ENCODE measurements around the gene MAML2. TPM values are rescaled to one million over a fixed set of nuclear protein-coding genes. Genes with fewer than 3 reads are reported as not detected.

Gene MAML2
- total and polyA plus RNA-seq, 8 donors = 1.3 to 22.8 (median 12.1) TPM

DNA sequence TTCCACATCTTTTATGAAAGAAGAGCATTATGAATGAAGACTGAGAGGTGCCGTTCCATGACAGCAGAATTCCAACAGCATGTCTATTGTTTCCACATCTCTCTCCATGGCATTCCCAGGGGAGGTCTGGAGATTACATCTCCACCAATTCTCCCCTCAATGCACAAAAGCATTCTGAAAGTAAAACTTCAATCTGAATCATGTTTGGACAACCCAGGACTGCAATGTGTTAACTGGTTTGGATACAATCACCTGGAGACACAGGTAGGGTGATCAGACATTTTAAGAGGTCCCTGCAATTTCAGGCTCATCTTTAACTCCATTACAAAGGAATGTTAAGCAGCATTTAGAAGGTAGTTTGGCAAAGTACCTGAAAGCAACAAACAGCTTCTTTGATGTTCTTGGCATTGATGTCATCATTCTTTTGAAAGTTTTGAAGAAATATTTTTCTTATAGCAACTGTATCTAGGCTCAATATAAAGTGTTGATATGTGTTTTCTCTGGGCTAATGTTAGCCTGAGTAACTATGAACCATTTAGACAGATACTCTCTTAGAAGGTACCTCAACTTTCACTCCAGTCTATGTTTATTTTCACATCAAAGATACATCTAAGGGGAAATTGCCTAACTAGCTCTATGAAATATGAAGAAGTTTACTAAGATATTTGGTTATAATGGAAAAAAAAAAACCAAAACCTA is 237.6 kb downstream of the MAML2 start:
- no peak for TF ChIP-seq POLR2AphosphoS5 (IDR thresholded peaks at IDR 0.05)
- TF ChIP-seq CTCF (IDR thresholded peaks at IDR 0.05) = no peak
- TF ChIP-seq EP300 (IDR thresholded peaks at IDR 0.05) = no peak
- TF ChIP-seq POLR2A (IDR thresholded peaks at IDR 0.05) = no peak
- no peaks in the 10 kb centered on the region for H3K27me3 ChIP-seq
- 71 to 91% (median 75%) methylated on average over 1 of the region's 1 CpG for WGBS, 5 donors
- no peaks in the 10 kb centered on the region for H3K9me3 ChIP-seq
- no peak for DNase-seq
- H3K27ac ChIP-seq = no peak overlapping the region
- H3K36me3 ChIP-seq = no peaks in the 10 kb centered on the region
- intact Hi-C loops (cut with DNase I; ENCODE audit: low total_unique reads) = no loop called here
- no peak overlapping the region for H3K4me3 ChIP-seq
- peaks cover 0 to 16% (median 7%) of the 10 kb centered on the region in 4 donors for H3K4me1 ChIP-seq

DNA sequence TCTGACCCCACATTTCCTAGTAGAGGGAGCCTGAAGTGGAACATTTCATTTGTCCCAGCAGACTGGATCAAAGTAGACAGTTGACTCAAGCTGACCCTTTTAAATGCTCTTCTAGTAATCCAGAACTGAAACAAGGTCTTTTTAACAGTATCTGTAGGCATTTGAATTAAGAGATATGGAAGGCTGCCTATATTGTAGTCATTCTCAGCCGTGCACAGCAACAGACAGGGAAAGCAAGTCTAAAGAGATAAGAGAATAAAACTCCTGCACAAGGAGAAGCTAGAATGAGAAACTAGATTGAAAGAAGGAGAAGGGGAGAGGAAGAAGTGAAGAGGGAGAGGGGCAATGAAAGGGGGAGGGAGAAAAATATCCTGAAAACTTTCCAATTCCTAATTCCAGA is 238.5 kb downstream of the MAML2 start:
- no peak for TF ChIP-seq POLR2AphosphoS5 (IDR thresholded peaks at IDR 0.05)
- no peak for TF ChIP-seq EP300 (IDR thresholded peaks at IDR 0.05)
- TF ChIP-seq POLR2A (IDR thresholded peaks at IDR 0.05) = no peak
- TF ChIP-seq CTCF (IDR thresholded peaks at IDR 0.05) = no peak
- intact Hi-C loops (cut with DNase I; ENCODE audit: low total_unique reads) = no loop called here
- no peak for DNase-seq
- Histone ChIP-seq H3K27me3 (no peaks in the 10 kb centered on the region), H3K4me3 (no peak overlapping the region), H3K36me3 (no peaks in the 10 kb centered on the region), H3K27ac (no peak overlapping the region), H3K4me1 (peaks cover 0 to 18% (median 8%) of the 10 kb centered on the region in 4 donors), H3K9me3 (no peaks in the 10 kb centered on the region)
- 35 to 65% (median 51%) methylated on average over 1 of the region's 1 CpG for WGBS, 5 donors

- intact Hi-C loops (cut with DNase I; ENCODE audit: low total_unique reads) = no loop called here
- TF ChIP-seq EP300 (IDR thresholded peaks at IDR 0.05) (no peak), POLR2AphosphoS5 (IDR thresholded peaks at IDR 0.05) (no peak), CTCF (IDR thresholded peaks at IDR 0.05) (no peak), POLR2A (IDR thresholded peaks at IDR 0.05) (no peak)
- H3K27ac ChIP-seq = no peak overlapping the region
Observed at GRCh38 chr11:96103721-96104120, 239.3 kb downstream of the MAML2 start.

GRCh38 chr11:96103102-96103501 is 239.9 kb downstream of the MAML2 start:
- Histone ChIP-seq H3K27ac (no peak overlapping the region), H3K27me3 (no peaks in the 10 kb centered on the region), H3K4me1 (peaks cover 8 to 32% (median 19%) of the 10 kb centered on the region in 4 donors), H3K9me3 (no peaks in the 10 kb centered on the region), H3K36me3 (no peaks in the 10 kb centered on the region), H3K4me3 (no peak overlapping the region)
- DNase-seq = no peak
- intact Hi-C loops (cut with DNase I; ENCODE audit: low total_unique reads) = no loop called here
- TF ChIP-seq EP300 (IDR thresholded peaks at IDR 0.05) (no peak), POLR2AphosphoS5 (IDR thresholded peaks at IDR 0.05) (no peak), CTCF (IDR thresholded peaks at IDR 0.05) (no peak), POLR2A (IDR thresholded peaks at IDR 0.05) (no peak)
- WGBS, 5 donors = 82 to 97% (median 90%) methylated on average over 1 of the region's 1 CpG

More at GRCh38 chr11:96103721-96104120, 239.3 kb downstream of the MAML2 start:
- H3K4me1 ChIP-seq = peaks cover 1 to 26% (median 13%) of the 10 kb centered on the region in 4 donors
- H3K9me3 ChIP-seq = no peaks in the 10 kb centered on the region
- no peaks in the 10 kb centered on the region for H3K36me3 ChIP-seq
- WGBS, 5 donors = 86 to 94% (median 90%) methylated on average over 6 of the region's 6 CpGs
- H3K4me3 ChIP-seq = no peak overlapping the region
- no peak for DNase-seq
- no peaks in the 10 kb centered on the region for H3K27me3 ChIP-seq

Data from stomach (tissue), 9 donors.